ENCODE data around the gene SAMD4A.

DNA sequence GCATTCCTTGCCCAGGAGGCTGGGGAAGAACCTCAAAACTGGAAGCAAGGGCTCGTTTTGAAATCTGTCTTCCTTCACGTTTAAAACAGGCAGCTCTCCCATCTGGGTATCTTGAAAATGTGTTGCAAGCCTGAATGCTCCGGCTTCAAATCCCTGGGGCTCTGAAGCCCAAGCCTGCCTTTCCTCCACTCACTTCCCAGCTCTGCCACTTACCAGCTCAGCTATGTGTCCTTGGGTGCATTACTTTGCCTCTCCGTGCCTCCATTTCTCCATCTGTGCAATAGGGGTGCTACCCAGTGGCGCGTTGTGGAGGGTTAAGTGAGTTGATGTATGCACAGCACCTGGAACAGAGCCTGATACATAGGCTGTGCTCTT is 238.1 kb downstream of the SAMD4A start:
- TF ChIP-seq, protein P1, sequence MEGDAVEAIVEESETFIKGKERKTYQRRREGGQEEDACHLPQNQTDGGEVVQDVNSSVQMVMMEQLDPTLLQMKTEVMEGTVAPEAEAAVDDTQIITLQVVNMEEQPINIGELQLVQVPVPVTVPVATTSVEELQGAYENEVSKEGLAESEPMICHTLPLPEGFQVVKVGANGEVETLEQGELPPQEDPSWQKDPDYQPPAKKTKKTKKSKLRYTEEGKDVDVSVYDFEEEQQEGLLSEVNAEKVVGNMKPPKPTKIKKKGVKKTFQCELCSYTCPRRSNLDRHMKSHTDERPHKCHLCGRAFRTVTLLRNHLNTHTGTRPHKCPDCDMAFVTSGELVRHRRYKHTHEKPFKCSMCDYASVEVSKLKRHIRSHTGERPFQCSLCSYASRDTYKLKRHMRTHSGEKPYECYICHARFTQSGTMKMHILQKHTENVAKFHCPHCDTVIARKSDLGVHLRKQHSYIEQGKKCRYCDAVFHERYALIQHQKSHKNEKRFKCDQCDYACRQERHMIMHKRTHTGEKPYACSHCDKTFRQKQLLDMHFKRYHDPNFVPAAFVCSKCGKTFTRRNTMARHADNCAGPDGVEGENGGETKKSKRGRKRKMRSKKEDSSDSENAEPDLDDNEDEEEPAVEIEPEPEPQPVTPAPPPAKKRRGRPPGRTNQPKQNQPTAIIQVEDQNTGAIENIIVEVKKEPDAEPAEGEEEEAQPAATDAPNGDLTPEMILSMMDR (IDR thresholded peaks at IDR 0.05) = no peak
- no peak for TF ChIP-seq POLR2A (IDR thresholded peaks at IDR 0.05)
